ENCODE data around the gene WWOX.

DNA sequence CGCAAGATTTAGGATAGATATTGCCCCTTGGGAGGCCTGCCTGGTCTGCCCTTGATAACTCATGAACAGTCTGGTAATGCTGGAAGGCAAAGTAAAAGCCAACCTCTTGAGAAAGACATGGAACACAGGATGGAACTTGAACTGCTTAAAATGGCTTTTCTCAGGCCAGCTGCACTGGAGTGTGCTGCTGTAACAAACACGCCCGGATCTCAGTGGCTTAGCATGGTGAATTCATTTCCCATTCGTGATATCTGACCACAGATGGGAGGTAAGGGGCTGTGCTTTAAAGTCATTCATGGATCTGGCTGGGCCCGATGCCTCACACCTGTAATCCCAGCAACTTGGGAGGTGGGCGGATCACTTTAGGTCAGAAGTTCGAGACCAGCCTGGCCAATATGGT is 113.2 kb downstream of the WWOX start:
- TF ChIP-seq EZH2 (IDR thresholded peaks at IDR 0.05; ENCODE audit: low read length, unreplicated experiment) (no peak), EZH2phosphoT487 (IDR thresholded peaks at IDR 0.05; ENCODE audit: borderline replicate concordance, low read length) (no peak)
- TF ChIP-seq, protein P1, sequence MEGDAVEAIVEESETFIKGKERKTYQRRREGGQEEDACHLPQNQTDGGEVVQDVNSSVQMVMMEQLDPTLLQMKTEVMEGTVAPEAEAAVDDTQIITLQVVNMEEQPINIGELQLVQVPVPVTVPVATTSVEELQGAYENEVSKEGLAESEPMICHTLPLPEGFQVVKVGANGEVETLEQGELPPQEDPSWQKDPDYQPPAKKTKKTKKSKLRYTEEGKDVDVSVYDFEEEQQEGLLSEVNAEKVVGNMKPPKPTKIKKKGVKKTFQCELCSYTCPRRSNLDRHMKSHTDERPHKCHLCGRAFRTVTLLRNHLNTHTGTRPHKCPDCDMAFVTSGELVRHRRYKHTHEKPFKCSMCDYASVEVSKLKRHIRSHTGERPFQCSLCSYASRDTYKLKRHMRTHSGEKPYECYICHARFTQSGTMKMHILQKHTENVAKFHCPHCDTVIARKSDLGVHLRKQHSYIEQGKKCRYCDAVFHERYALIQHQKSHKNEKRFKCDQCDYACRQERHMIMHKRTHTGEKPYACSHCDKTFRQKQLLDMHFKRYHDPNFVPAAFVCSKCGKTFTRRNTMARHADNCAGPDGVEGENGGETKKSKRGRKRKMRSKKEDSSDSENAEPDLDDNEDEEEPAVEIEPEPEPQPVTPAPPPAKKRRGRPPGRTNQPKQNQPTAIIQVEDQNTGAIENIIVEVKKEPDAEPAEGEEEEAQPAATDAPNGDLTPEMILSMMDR (conservative IDR thresholded peaks at IDR 0.05; ENCODE audit: low read depth, low read length), result no peak
